Keratinocyte (primary cell): Measurements from ENCODE around the gene IL1RAPL1. TPM values are rescaled to one million over a fixed set of nuclear protein-coding genes. Genes with fewer than 3 reads are reported as not detected.

ENCODE experiments used
- DNase-seq: peaks from one replicate; pipeline ENCODE4 v3.0.0-alpha.2; 2011; ENCODE audit warnings: low read depth, missing footprints, low spot score
- FAIRE-seq: peaks from 2 replicates; lab custom pipeline; 2011; peaks lifted over from hg19 to GRCh38; lab: Jason Lieb, UNC
- H2AFZ ChIP-seq: 2 replicates; pipeline ENCODE4 v1.6.0; 2012; ENCODE audit warnings: low read length, control low read depth, inconsistent platforms; ENCODE audit not compliant: control insufficient read depth
- H3K27ac ChIP-seq: 2 replicates; pipeline ENCODE4 v1.5.1; 2011; ENCODE audit warnings: low read length; ENCODE audit not compliant: control insufficient read depth, insufficient read depth
- H3K27me3 ChIP-seq: 3 replicates; pipeline ENCODE4 v1.6.0; 2011; ENCODE audit warnings: low read length; ENCODE audit not compliant: control insufficient read depth, insufficient read depth; ENCODE audit errors: extremely low read depth
- H3K36me3 ChIP-seq, 2 experiments: 2 replicates in 1 of 2; 3 replicates in 1 of 2; pipeline ENCODE4 v1.5.1; 2011; ENCODE audit warnings: low read length in 2 of 2, mild to moderate bottlenecking in 1 of 2; ENCODE audit not compliant: control insufficient read depth in 2 of 2, insufficient read depth in 2 of 2; ENCODE audit errors: extremely low read depth in 1 of 2
- H3K4me1 ChIP-seq: 3 replicates; pipeline ENCODE4 v1.5.1; 2011; ENCODE audit warnings: low read length; ENCODE audit not compliant: control insufficient read depth, insufficient read depth; ENCODE audit errors: extremely low read depth
- H3K4me2 ChIP-seq: 3 replicates; pipeline ENCODE4 v1.6.0; 2011; ENCODE audit warnings: low read depth, low read length; ENCODE audit not compliant: control insufficient read depth, insufficient read depth; ENCODE audit errors: extremely low read depth
- H3K4me3 ChIP-seq, 3 experiments: fragments of 200-600 bp in 1 of 3; sonication (generic) in 1 of 3; 2 replicates in 2 of 3; 3 replicates in 1 of 3; pipeline ENCODE4 v1.5.1; 2011 to 2016; ENCODE audit warnings: low read length in 3 of 3, mild to moderate bottlenecking in 3 of 3, control low read depth in 2 of 3, inconsistent platforms in 1 of 3, low read depth in 1 of 3, mixed read lengths in 1 of 3, mixed run types in 1 of 3, moderate library complexity in 1 of 3; ENCODE audit not compliant: control insufficient read depth in 2 of 3, insufficient read depth in 2 of 3; ENCODE audit errors: extremely low read depth in 1 of 3
- H3K79me2 ChIP-seq: 2 replicates; pipeline ENCODE4 v1.6.0; 2012; ENCODE audit warnings: low read length; ENCODE audit not compliant: control insufficient read depth, insufficient read depth
- H3K9ac ChIP-seq: 3 replicates; pipeline ENCODE4 v1.6.0; 2011; ENCODE audit warnings: low read length; ENCODE audit not compliant: control insufficient read depth, insufficient read depth; ENCODE audit errors: extremely low read depth
- H3K9me1 ChIP-seq: 3 replicates; pipeline ENCODE4 v1.6.0; 2011; ENCODE audit warnings: low read length; ENCODE audit not compliant: control insufficient read depth, insufficient read depth; ENCODE audit errors: extremely low read depth
- H3K9me3 ChIP-seq: 2 replicates; pipeline ENCODE4 v1.5.1; 2012; ENCODE audit warnings: low read depth, low read length; ENCODE audit not compliant: control insufficient read depth
- H4K20me1 ChIP-seq: 3 replicates; pipeline ENCODE4 v1.6.0; 2011; ENCODE audit warnings: low read length; ENCODE audit not compliant: control insufficient read depth, insufficient read depth; ENCODE audit errors: extremely low read depth
- CTCF ChIP-seq, 3 experiments: IDR thresholded peaks in 1 of 3; conservative IDR thresholded peaks in 1 of 3; optimal IDR thresholded peaks in 1 of 3; 2 replicates in 2 of 3; 3 replicates in 1 of 3; pipeline versions ENCODE3 to v1.5.1; 2011; ENCODE audit warnings: low read length in 3 of 3, mild to moderate bottlenecking in 3 of 3, moderate library complexity in 2 of 3, control low read depth in 1 of 3, inconsistent platforms in 1 of 3; ENCODE audit not compliant: insufficient read depth in 2 of 3; ENCODE audit errors: extremely low read depth in 1 of 3
- EZH2 ChIP-seq: IDR thresholded peaks from one replicate; pipeline ENCODE4 v1.6.1; 2012; ENCODE audit warnings: inconsistent platforms, mild to moderate bottlenecking, low read length, moderate library complexity
- dilution Hi-C: fragments of 300-500 bp; cut with MboI; formaldehyde crosslinking; loops from one replicate; pipeline ENCODE4 v1.7.0; 2020; ENCODE audit warnings: low sequenced_read_pairs; ENCODE audit not compliant: extremely low pct_ligation_motif_present
- polyA plus RNA-seq, 5 experiments: library from polyadenylated mRNA; depleted of rRNA in 3 of 5; stranded (reverse) in 3 of 5; stranded (forward) in 1 of 5; unstranded in 1 of 5; fragments of >200 nt; gene quantifications; 1 replicate in 1 of 5; 2 replicates in 3 of 5; 3 replicates in 1 of 5; pipeline versions ENCODE4 v1.2.1 to v1.2.3, GENCODE V29; 2011 to 2012; ENCODE audit warnings: missing spikeins in 2 of 5, low read depth in 1 of 5, low replicate concordance in 1 of 5

The IL1RAPL1 gene
- polyA plus RNA-seq, 1 donor (not counting 4 experiments of a cell fraction or from before 2014, with no cell fraction given) = 2.8 TPM

- H3K9me3 ChIP-seq = no peaks in the 10 kb centered on the region
- no peaks in the 10 kb centered on the region for H3K79me2 ChIP-seq
- no peak overlapping the region for H3K4me3 ChIP-seq
- no peak for TF ChIP-seq CTCF (optimal IDR thresholded peaks at IDR 0.05 in 1 of 3, IDR thresholded peaks at IDR 0.05 in 1 of 3, conservative IDR thresholded peaks at IDR 0.05 in 1 of 3; ENCODE audit: extremely low read depth in 1 of 3, insufficient read depth in 2 of 3, low read length in 3 of 3)
- TF ChIP-seq EZH2 = no peak
- no peaks in the 10 kb centered on the region for H4K20me1 ChIP-seq
- FAIRE-seq = no peak
- no peaks in the 10 kb centered on the region for H3K27me3 ChIP-seq
- H3K9me1 ChIP-seq = no peaks in the 10 kb centered on the region
- H3K4me1 ChIP-seq = no peaks in the 10 kb centered on the region
- DNase-seq = no peak
- no peak overlapping the region for H2AFZ ChIP-seq
- H3K27ac ChIP-seq = no peak overlapping the region
- no peaks in the 10 kb centered on the region for H3K36me3 ChIP-seq
- H3K9ac ChIP-seq = no peak overlapping the region
- no peak overlapping the region for H3K4me2 ChIP-seq
- dilution Hi-C loops = no loop called here
These were observed 698.4 kb downstream of the IL1RAPL1 start for GRCh38 chrX:29285664-29286063.

- TF ChIP-seq CTCF (optimal IDR thresholded peaks at IDR 0.05 in 1 of 3, IDR thresholded peaks at IDR 0.05 in 1 of 3, conservative IDR thresholded peaks at IDR 0.05 in 1 of 3; ENCODE audit: extremely low read depth in 1 of 3, insufficient read depth in 2 of 3, low read length in 3 of 3) = no peak
- no peak for TF ChIP-seq EZH2
- Histone ChIP-seq H3K36me3 (no peaks in the 10 kb centered on the region), H3K27me3 (no peaks in the 10 kb centered on the region), H2AFZ (no peak overlapping the region), H3K4me3 (no peak overlapping the region), H3K9me1 (no peaks in the 10 kb centered on the region), H3K79me2 (no peaks in the 10 kb centered on the region), H4K20me1 (no peaks in the 10 kb centered on the region), H3K27ac (no peak overlapping the region), H3K4me2 (no peak overlapping the region), H3K9me3 (no peaks in the 10 kb centered on the region), H3K9ac (no peak overlapping the region), H3K4me1 (no peaks in the 10 kb centered on the region)
- FAIRE-seq = no peak
- DNase-seq = no peak
- dilution Hi-C loops = no loop called here
These were observed 708.9 kb downstream of the IL1RAPL1 start for GRCh38 chrX:29295987-29296680.
